ENCODE results near the gene JAZF1. TPM values are rescaled to one million over a fixed set of nuclear protein-coding genes. Genes with fewer than 3 reads are reported as not detected.

JAZF1 gene
- total RNA-seq, 4 donors from 2014 or later, result 29.3 to 33.8 (median 30.1) TPM

DNA sequence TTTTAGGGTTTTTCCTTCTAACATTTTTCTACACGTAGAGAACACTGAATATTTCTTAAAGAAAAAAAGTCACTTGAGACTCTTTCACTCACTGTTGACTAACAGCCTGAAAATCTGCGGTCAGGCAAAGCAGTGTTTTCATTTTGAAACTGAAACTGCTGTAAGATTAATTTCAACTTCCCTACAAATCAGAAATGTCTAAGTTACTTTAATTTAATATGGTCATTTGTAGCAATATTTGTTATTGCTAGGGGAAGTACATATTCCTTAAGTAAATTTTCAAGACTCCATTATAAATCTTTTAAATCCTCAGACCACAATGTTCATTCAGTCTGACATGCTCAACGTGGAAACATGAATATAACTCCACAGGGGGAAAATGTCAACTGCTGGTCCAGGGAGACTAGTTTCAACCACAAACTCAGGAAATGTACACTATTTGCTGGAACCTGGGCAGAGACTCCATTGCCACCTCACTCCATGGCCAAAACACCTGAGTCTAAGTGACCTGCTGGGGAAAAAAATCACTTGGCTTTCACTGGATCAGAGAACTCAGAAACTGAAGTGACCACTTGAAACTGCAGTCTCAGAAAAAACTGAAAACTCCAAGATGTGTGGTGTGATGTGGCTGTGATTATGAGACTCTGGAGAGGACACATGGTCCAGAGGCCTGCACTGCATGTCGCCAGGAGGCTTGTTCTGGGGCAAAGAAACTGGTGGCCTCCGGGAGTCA, 279.4 kb downstream of the JAZF1 start:
- H3K36me3 ChIP-seq, result no peaks in the 10 kb centered on the region
- peaks cover 0 to 25% (median 20%) of the 10 kb centered on the region in 4 donors for H3K4me1 ChIP-seq
- intact Hi-C loops (cut with DNase I), result no loop called here
- no peak overlapping the region for H3K27ac ChIP-seq (replicated peaks in 1 of 4)
- TF ChIP-seq POLR2A (IDR thresholded peaks at IDR 0.05; ENCODE audit: low read depth) (no peak), POLR2AphosphoS5 (IDR thresholded peaks at IDR 0.05) (no peak), EP300 (IDR thresholded peaks at IDR 0.05) (no peak)
- TF ChIP-seq, protein P1, sequence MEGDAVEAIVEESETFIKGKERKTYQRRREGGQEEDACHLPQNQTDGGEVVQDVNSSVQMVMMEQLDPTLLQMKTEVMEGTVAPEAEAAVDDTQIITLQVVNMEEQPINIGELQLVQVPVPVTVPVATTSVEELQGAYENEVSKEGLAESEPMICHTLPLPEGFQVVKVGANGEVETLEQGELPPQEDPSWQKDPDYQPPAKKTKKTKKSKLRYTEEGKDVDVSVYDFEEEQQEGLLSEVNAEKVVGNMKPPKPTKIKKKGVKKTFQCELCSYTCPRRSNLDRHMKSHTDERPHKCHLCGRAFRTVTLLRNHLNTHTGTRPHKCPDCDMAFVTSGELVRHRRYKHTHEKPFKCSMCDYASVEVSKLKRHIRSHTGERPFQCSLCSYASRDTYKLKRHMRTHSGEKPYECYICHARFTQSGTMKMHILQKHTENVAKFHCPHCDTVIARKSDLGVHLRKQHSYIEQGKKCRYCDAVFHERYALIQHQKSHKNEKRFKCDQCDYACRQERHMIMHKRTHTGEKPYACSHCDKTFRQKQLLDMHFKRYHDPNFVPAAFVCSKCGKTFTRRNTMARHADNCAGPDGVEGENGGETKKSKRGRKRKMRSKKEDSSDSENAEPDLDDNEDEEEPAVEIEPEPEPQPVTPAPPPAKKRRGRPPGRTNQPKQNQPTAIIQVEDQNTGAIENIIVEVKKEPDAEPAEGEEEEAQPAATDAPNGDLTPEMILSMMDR (IDR thresholded peaks at IDR 0.05), result no peak
- DNase-seq (ENCODE audit: extremely low spot score), result no peak
- H3K9me3 ChIP-seq, result no peaks in the 10 kb centered on the region
- no peaks in the 10 kb centered on the region for H3K27me3 ChIP-seq
- 38% methylated on average over 5 of the region's 5 CpGs for WGBS
- H3K4me3 ChIP-seq, result peak overlapping the region; percentile 15 to 22 (median 21)

DNA sequence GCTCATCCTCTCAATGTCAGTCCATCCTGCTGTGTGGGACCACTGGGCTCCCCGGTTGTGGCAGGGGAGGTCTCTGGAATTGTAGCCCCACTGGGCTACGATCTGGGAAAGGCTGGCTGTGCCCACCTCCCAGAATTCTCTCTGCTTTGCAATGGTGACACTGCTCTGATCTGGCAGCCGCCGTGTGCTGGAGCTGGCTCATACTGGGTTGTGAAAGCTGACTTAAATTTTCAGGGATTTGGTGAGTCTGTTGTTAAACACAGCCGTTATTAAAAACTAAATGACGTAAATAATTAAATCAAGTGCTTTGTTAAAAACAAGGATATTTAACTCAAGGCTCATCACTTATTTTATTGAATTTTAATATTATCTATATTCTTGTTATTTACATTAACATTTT, 280.6 kb downstream of the JAZF1 start:
- Histone ChIP-seq H3K36me3 (peaks cover 0 to 3% (median 2%) of the 10 kb centered on the region in 4 donors), H3K9me3 (no peaks in the 10 kb centered on the region), H3K27me3 (no peaks in the 10 kb centered on the region), H3K4me3 (no peak overlapping the region), H3K27ac (replicated peaks in 1 of 4) (no peak overlapping the region), H3K4me1 (peaks cover 0 to 29% (median 25%) of the 10 kb centered on the region in 4 donors)
- DNase-seq (ENCODE audit: extremely low spot score), result no peak
- WGBS, result 78% methylated on average over 6 of the region's 6 CpGs
- intact Hi-C loops (cut with DNase I), result no loop called here
- TF ChIP-seq POLR2AphosphoS5 (IDR thresholded peaks at IDR 0.05) (no peak), EP300 (IDR thresholded peaks at IDR 0.05) (no peak), POLR2A (IDR thresholded peaks at IDR 0.05; ENCODE audit: low read depth) (no peak)
- TF ChIP-seq, protein P1 (IDR thresholded peaks at IDR 0.05), result no peak

DNA sequence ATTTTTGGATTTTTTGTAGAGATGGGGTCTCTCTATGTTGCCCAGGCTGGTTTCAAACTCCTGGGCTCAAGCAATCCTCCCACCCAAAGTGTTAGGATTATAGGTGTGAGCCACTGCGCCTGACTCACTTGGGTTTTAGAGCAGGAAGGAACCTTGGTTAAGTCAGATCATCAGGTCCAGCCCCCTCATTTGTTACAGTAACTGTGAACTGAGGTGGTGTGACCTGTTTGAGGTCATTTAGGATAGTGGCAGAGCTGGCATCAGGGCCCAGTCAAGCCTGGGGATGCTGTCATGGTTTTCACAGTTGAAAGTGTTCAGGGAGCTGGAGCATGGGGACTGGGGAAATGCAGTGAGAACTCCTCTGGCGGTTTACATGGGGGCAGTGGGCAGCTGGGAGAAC, 281.0 kb downstream of the JAZF1 start:
- 88% methylated on average over 1 of the region's 2 CpGs for whole genome bisulfite sequencing
- Histone ChIP-seq H3K4me1 (peaks cover 0 to 29% (median 25%) of the 10 kb centered on the region in 4 donors), H3K27ac (replicated peaks in 1 of 4) (no peak overlapping the region), H3K36me3 (peaks cover 0 to 7% (median 6%) of the 10 kb centered on the region in 4 donors), H3K4me3 (no peak overlapping the region), H3K9me3 (no peaks in the 10 kb centered on the region), H3K27me3 (no peaks in the 10 kb centered on the region)
- no peak for DNase-seq (ENCODE audit: extremely low spot score)
- TF ChIP-seq, protein P1 (IDR thresholded peaks at IDR 0.05), result no peak
- TF ChIP-seq EP300 (IDR thresholded peaks at IDR 0.05), result no peak
- no peak for TF ChIP-seq POLR2A (IDR thresholded peaks at IDR 0.05; ENCODE audit: low read depth)
- no peak for TF ChIP-seq POLR2AphosphoS5 (IDR thresholded peaks at IDR 0.05)
- intact Hi-C loops (cut with DNase I), result no loop called here

DNA sequence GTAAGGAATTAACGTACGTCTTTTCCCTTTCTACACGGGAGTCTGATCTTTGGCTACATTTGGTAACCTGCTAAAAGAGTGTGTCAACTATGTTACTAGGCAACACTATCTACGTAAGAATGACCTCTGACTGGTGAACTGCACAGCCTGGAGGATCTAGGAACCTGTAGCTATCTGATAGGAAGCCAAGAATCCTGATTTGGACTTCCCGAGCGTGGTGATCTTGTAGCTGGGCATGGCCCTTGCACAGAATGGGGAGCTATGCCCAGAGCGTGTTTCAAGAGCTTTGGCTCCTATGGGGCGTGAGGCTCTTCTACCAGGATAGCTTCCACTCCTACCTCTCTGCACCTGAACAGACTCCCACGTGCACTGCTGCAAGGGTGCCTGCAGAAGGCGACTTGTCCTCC, 283.2 kb downstream of the JAZF1 start:
- Histone ChIP-seq H3K4me3 (no peak overlapping the region), H3K4me1 (peaks cover 0 to 29% (median 25%) of the 10 kb centered on the region in 4 donors), H3K36me3 (peaks cover 0 to 21% (median 12%) of the 10 kb centered on the region in 4 donors), H3K27me3 (no peaks in the 10 kb centered on the region), H3K27ac (replicated peaks in 1 of 4) (no peak overlapping the region), H3K9me3 (no peaks in the 10 kb centered on the region)
- TF ChIP-seq EP300 (IDR thresholded peaks at IDR 0.05) (no peak), POLR2AphosphoS5 (IDR thresholded peaks at IDR 0.05) (no peak), POLR2A (IDR thresholded peaks at IDR 0.05; ENCODE audit: low read depth) (no peak)
- TF ChIP-seq, protein P1 (IDR thresholded peaks at IDR 0.05), result no peak
- DNase-seq (ENCODE audit: extremely low spot score), result no peak
- 97% methylated on average over 10 of the region's 10 CpGs for WGBS
- intact Hi-C loops (cut with DNase I), result no loop called here
